Progenitor cell of endocrine pancreas (in vitro differentiated cells): ENCODE data around the gene MAGI3. TPM values are rescaled to one million over a fixed set of nuclear protein-coding genes. Genes with fewer than 3 reads are reported as not detected.

Experiments used
- DNase-seq: peaks from one replicate; pipeline ENCODE4 v3.0.0; 2021; ENCODE audit warnings: low spot score; ENCODE audit not compliant: unreplicated experiment
- H3K27ac Mint-ChIP-seq: 2 replicates; pipeline ENCODE4 v1.8.0; 2021; ENCODE audit warnings: mild to moderate bottlenecking, moderate library complexity, mixed read lengths
- H3K27me3 Mint-ChIP-seq: 2 replicates; pipeline ENCODE4 v1.8.0; 2021; ENCODE audit warnings: mixed read lengths
- H3K36me3 Mint-ChIP-seq: 2 replicates; pipeline ENCODE4 v1.8.0; 2022; ENCODE audit warnings: mixed read lengths; ENCODE audit not compliant: insufficient read depth
- H3K4me1 Mint-ChIP-seq: 2 replicates; pipeline ENCODE4 v1.8.0; 2021; ENCODE audit warnings: low read depth, mixed read lengths
- H3K4me3 Mint-ChIP-seq: 2 replicates; pipeline ENCODE4 v1.8.0; 2021; ENCODE audit warnings: low read depth, mild to moderate bottlenecking, moderate library complexity, mixed read lengths
- H3K9me3 Mint-ChIP-seq: 2 replicates; pipeline ENCODE4 v1.8.0; 2021; ENCODE audit warnings: low read depth, mixed read lengths
- total RNA-seq: library from RNA; stranded (reverse); gene quantifications from 2 replicates; pipeline ENCODE4 v1.2.1, GENCODE V29; 2021
- TF ChIP-seq, protein P1 (sequence below): fragments of 200-600 bp; sonication (generic); IDR thresholded peaks from one replicate; pipeline ENCODE4 v1.5.0; 2021; ENCODE audit warnings: antibody characterized with exemption, mild to moderate bottlenecking; ENCODE audit not compliant: unreplicated experiment

Gene MAGI3
- total RNA-seq, 1 donor from 2014 or later: 23.7 TPM

DNA sequence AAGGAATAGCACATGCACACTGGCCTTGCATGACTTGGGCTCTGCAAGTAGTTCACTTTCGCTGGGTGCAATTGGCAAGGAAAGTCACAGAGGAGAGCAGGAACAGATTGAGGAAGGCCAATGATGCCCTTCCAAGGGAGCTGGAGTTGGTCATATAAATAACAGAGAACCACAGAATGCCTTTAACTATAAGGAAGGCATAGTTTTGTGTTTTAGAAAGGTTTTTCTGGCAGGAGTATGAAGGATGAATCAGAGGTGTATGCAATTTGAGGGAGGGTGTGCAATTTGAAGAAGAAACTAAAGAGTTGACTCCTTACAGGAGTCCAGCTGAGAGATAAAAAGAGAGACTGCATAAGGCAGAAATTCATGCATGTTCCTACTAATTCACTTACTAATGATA, 256.8 kb downstream of the MAGI3 start:
- TF ChIP-seq, protein P1, sequence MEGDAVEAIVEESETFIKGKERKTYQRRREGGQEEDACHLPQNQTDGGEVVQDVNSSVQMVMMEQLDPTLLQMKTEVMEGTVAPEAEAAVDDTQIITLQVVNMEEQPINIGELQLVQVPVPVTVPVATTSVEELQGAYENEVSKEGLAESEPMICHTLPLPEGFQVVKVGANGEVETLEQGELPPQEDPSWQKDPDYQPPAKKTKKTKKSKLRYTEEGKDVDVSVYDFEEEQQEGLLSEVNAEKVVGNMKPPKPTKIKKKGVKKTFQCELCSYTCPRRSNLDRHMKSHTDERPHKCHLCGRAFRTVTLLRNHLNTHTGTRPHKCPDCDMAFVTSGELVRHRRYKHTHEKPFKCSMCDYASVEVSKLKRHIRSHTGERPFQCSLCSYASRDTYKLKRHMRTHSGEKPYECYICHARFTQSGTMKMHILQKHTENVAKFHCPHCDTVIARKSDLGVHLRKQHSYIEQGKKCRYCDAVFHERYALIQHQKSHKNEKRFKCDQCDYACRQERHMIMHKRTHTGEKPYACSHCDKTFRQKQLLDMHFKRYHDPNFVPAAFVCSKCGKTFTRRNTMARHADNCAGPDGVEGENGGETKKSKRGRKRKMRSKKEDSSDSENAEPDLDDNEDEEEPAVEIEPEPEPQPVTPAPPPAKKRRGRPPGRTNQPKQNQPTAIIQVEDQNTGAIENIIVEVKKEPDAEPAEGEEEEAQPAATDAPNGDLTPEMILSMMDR: no peak
- Mint-ChIP-seq H3K9me3 (no peaks in the 10 kb centered on the region), H3K27me3 (no peaks in the 10 kb centered on the region), H3K4me3 (no peak overlapping the region), H3K36me3 (no peaks in the 10 kb centered on the region), H3K4me1 (no peaks in the 10 kb centered on the region), H3K27ac (no peak overlapping the region)
- no peak for DNase-seq

DNA sequence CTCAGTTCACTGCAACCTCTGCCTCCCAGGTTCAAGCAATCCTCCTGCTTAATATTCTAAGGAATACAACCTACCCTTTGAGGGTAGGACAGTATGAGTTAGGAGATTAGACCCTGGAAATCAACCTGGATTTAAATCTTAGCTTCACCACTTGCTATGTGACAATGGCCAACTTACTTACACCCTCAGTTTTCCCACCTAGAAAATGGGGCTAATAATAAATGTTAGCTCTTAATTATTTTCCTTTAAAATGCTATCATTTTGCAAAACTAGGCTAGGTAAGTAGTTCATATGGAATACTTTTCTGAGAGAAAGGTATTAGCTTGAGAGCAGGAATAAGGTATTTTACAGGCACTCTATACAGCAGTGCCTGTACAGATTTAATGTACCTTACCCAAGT, 258.2 kb downstream of the MAGI3 start:
- H3K36me3 Mint-ChIP-seq: no peaks in the 10 kb centered on the region
- no peak for DNase-seq
- H3K27me3 Mint-ChIP-seq: no peaks in the 10 kb centered on the region
- H3K9me3 Mint-ChIP-seq: no peaks in the 10 kb centered on the region
- no peaks in the 10 kb centered on the region for H3K4me1 Mint-ChIP-seq
- no peak overlapping the region for H3K4me3 Mint-ChIP-seq
- TF ChIP-seq, protein P1: no peak
- no peak overlapping the region for H3K27ac Mint-ChIP-seq

DNA sequence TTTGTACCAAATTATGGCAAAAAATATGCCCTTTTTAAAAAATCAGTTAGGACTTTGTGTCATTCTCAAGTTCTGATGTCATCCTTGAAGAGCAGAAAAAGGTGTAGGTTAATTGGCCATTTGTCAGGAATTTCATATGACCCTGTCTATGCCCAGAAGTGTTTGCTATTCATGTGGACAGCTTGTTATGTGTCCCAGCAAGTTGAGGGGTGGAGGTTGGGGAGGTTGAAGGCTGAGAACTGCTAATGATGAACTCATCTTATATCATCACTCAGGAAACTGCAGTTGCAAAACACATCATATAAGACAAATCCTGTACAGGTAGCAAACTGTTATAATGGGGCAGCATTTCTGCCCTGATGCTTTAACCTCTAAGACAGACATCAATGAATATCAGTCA, 262.5 kb downstream of the MAGI3 start:
- no peak for DNase-seq
- TF ChIP-seq, protein P1: no peak
- H3K4me1 Mint-ChIP-seq: peaks cover 11% of the 10 kb centered on the region
- no peaks in the 10 kb centered on the region for H3K9me3 Mint-ChIP-seq
- no peaks in the 10 kb centered on the region for H3K27me3 Mint-ChIP-seq
- no peaks in the 10 kb centered on the region for H3K36me3 Mint-ChIP-seq
- H3K27ac Mint-ChIP-seq: peak overlapping the region; percentile 52
- no peak overlapping the region for H3K4me3 Mint-ChIP-seq

DNA sequence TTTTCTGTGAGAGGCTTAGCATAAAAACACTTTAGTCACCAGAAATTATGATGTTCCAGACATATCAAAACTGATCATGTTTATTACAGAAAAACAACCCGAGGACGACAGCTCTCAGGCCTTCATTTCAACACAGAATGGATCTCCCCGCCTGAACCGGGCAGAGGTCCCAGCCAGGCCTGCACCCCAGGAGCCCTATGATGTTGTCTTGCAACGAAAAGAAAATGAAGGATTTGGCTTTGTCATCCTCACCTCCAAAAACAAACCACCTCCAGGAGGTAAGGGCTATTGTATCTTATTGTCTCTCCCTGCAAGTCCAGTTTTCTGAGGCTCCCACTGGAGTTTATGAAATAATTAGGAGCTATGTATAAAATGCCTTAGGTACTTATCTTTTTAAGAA, 263.4 kb downstream of the MAGI3 start:
- TF ChIP-seq, protein P1: no peak
- no peaks in the 10 kb centered on the region for H3K9me3 Mint-ChIP-seq
- H3K4me3 Mint-ChIP-seq: no peak overlapping the region
- no peak overlapping the region for H3K27ac Mint-ChIP-seq
- DNase-seq: no peak
- H3K27me3 Mint-ChIP-seq: no peaks in the 10 kb centered on the region
- no peaks in the 10 kb centered on the region for H3K36me3 Mint-ChIP-seq
- peaks cover 21% of the 10 kb centered on the region for H3K4me1 Mint-ChIP-seq

DNA sequence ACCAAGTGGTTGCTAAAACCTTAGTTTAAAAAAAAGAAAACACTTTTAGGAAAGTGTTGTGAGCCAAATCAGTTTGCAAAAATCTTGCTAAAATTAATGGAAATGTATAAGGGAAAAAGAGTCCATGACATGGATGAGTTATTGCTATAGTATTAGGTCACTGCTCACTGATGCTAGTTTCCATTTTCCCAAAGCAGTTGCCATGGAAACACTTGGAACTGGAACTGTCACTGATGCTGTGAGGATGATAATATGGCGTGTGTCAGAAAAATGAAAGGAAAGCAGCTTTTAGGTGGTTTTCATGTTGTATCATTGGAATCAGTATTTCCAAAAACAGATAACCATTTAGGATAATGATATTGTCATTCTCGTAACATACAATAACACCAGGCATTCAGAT, 264.6 kb downstream of the MAGI3 start:
- peaks cover 30% of the 10 kb centered on the region for H3K4me1 Mint-ChIP-seq
- H3K4me3 Mint-ChIP-seq: no peak overlapping the region
- no peaks in the 10 kb centered on the region for H3K27me3 Mint-ChIP-seq
- H3K36me3 Mint-ChIP-seq: no peaks in the 10 kb centered on the region
- no peak overlapping the region for H3K27ac Mint-ChIP-seq
- TF ChIP-seq, protein P1: no peak
- DNase-seq: no peak
- H3K9me3 Mint-ChIP-seq: no peaks in the 10 kb centered on the region
